T-helper 9 cell (primary cell): Measurements from ENCODE around the gene HDDC3.

Source experiments
- DNase-seq: peaks from one replicate; pipeline ENCODE4 v3.0.0-alpha.2; 2020

Gene HDDC3

GRCh38 chr15:90889736-90890456 is 42.5 kb downstream of the HDDC3 start:
- DNase-seq = no peak

DNA sequence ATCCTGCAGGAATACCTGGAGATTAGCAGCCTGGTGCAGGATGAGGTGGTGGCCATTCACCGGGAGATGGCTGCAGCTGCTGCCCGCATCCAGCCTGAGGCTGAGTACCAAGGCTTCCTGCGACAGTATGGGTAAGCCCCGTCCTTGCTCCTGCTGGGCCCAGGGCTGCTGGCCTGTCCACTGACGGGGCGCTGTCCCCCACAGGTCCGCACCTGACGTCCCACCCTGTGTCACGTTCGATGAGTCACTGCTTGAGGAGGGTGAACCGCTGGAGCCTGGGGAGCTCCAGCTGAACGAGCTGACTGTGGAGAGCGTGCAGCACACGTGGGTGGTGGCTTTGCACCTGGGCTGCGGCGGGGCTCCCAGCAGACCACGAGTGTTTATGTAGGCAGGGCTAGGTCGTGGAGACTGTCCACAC is 43.0 kb downstream of the HDDC3 start:
- DNase-seq = no peak

DNA sequence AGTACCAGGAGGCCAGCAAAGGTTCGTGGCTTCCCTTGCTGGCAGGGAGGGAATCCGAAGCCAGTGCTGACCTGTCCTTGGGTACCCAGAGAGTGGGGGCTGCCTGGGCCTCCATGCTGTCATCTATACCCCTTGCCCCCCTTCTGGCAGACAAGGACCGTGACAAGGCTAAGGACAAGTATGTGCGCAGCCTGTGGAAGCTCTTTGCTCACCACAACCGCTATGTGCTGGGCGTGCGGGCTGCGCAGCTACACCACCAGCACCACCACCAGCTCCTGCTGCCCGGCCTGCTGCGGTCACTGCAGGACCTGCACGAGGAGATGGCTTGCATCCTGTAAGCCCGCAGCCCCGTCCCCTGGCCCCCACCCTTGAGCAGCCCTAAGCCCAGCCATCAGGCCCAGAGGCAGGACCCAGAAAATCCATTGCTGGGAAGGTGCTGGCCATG is 45.3 kb downstream of the HDDC3 start:
- no peak for DNase-seq

- DNase-seq = no peak
These were observed 46.1 kb downstream of the HDDC3 start for GRCh38 chr15:90886291-90886614.

- peak; percentile 78 for DNase-seq
These were observed 46.7 kb downstream of the HDDC3 start for GRCh38 chr15:90885432-90886290.

DNA sequence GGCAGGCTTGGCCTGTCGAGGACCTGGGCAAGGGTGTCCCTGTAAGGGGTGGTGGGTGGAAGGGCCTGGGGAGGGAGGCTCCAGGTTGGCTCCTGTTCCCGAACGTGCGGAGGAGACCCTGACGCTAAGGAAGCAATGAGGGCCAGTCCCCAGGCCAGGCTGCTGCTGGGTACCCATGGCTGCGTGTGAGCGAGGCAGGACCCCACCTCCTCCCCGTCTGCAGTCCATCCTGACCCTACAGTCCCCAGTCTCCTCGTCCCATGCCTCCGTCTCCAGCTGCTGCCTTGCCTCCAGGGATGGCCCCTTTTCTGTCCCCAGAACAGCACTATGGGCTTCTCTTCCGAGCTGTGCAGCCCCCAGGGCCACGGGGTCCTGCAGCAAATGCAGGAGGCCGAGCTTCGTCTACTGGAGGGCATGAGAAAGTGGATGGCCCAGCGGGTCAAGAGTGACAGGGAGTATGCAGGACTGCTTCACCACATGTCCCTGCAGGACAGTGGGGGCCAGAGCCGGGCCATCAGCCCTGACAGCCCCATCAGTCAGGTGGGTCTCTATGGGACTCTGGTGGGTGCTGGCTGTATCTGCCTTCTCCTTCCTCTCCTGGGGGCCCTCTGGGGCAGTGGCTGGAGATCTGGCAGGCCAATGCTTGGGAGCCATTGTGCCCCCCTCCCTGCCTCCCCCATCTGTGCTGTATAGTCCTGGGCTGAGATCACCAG is 47.5 kb downstream of the HDDC3 start:
- no peak for DNase-seq

DNA sequence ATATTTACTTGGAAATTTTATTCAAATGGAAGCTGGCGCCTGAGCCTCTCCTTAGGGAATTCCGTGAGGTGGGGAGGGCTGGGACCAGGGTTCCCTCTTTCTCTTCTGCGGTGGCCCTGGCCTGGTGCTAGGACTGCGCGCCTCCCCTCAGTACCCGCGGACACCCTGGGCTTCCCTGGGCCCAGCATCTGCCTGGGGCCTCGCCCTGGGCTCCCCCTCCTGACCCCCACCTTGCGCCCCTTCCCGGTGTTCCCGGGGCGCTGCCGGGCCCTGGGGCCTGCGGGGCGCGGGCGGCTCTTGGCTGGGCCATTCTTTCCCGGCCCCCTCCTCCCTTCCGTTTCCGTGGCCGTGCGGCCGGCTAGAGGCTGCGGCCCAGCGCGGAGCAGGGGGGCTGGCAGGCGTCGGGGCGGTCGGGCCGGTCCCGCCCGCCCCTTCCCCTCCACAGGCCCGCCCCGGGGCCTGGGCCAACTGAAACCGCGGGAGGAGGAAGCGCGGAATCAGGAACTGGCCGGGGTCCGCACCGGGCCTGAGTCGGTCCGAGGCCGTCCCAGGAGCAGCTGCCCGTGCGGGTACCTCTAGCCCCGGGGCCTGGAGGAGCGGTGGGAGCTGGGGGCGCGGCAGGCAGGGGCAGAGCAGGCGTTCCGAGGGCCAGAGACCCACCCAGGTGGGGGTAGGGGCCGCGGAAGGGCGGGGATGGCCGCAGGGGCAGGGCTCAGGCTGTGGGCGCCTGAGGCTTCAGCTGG is 48.2 kb downstream of the HDDC3 start, which contains the start of gene FES:
FES (plus strand) TSS at position 529 of the 743 bp plus-strand sequence. CDS start 542 bp downstream, outside the sequence.
- no peak for DNase-seq

GRCh38 chr15:90883526-90883975 is 48.8 kb downstream of the HDDC3 start:
- no peak for DNase-seq

GRCh38 chr15:90882781-90883525 is 49.4 kb downstream of the HDDC3 start:
- no peak for DNase-seq

- no peak for DNase-seq
These were observed 50.2 kb downstream of the HDDC3 start for GRCh38 chr15:90881978-90882721.

DNA sequence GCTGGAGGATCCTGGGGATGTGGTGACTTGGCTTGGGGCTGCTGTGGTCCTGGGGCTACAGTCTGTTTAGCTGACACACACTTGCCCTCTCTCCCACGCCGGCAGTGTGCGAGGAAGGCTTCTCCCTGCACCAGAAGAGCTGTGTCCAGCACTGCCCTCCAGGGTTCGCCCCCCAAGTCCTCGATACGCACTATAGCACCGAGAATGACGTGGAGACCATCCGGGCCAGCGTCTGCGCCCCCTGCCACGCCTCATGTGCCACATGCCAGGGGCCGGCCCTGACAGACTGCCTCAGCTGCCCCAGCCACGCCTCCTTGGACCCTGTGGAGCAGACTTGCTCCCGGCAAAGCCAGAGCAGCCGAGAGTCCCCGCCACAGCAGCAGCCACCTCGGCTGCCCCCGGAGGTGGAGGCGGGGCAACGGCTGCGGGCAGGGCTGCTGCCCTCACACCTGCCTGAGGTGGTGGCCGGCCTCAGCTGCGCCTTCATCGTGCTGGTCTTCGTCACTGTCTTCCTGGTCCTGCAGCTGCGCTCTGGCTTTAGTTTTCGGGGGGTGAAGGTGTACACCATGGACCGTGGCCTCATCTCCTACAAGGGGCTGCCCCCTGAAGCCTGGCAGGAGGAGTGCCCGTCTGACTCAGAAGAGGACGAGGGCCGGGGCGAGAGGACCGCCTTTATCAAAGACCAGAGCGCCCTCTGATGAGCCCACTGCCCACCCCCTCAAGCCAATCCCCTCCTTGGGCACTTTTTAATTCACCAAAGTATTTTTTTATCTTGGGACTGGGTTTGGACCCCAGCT is 51.0 kb downstream of the HDDC3 start:
- DNase-seq = no peak

DNA sequence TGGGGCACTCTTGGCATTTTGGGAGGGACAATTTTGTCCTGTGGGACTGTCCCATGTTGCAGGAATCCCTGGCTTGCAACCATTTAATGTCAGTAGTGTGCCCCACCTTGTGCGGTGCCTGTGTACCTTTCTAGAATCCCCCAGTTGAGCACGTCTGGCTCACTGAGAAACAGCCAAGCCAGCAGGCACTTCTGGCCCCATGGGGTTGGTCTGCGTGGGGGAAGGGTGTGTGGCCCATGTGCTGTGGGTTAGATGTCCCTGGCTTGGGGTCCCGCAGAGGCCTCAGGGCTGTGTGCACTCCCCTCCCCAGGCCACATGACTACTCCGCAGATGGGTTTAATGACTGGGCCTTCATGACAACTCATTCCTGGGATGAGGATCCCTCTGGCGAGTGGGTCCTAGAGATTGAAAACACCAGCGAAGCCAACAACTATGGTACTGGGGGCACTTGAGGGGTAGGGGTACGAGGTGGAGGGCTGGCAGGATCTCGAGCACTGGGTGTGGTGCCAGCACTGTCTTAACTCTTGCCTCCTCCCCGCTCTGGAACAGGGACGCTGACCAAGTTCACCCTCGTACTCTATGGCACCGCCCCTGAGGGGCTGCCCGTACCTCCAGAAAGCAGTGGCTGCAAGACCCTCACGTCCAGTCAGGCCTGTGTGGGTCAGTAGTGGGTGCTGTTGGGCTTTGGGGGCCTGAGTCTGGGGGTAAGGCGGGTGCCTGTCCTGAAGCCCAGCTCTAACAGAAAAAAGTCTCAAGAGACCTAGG is 51.8 kb downstream of the HDDC3 start:
- no peak for DNase-seq
